ENCODE measurements around the gene MRPL19.

DNA sequence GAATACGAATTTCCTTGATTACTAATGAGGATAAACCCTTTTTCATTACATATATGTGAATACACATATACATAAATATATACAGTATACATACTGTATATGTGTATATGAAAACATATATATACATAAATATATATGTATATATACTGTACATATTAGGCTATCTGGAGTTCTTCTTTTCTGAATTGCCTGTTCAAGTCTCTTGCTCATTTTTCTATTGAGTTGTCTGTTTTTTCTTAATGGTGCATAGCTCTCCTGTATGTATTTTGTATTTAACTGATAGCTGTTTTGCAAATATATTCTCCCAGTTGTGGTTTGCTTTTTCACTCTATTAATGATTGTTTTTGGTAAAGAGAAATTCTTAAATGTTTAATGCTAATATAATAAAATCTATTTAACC is 73.0 kb downstream of the MRPL19 start:
- TF ChIP-seq, protein P1, sequence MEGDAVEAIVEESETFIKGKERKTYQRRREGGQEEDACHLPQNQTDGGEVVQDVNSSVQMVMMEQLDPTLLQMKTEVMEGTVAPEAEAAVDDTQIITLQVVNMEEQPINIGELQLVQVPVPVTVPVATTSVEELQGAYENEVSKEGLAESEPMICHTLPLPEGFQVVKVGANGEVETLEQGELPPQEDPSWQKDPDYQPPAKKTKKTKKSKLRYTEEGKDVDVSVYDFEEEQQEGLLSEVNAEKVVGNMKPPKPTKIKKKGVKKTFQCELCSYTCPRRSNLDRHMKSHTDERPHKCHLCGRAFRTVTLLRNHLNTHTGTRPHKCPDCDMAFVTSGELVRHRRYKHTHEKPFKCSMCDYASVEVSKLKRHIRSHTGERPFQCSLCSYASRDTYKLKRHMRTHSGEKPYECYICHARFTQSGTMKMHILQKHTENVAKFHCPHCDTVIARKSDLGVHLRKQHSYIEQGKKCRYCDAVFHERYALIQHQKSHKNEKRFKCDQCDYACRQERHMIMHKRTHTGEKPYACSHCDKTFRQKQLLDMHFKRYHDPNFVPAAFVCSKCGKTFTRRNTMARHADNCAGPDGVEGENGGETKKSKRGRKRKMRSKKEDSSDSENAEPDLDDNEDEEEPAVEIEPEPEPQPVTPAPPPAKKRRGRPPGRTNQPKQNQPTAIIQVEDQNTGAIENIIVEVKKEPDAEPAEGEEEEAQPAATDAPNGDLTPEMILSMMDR (IDR thresholded peaks at IDR 0.05; ENCODE audit: low read depth, low read length) = no peak
- no peak for TF ChIP-seq EZH2phosphoT487 (IDR thresholded peaks at IDR 0.05; ENCODE audit: low read depth)

All from OCI-LY3 (cell line).